ENCODE data around the gene LAMB1.
"Not testable (repeated sequence)": the region's sequence is repeated elsewhere in the genome, so short reads cannot be mapped to it uniquely, and the experiment has no call there.

The LAMB1 gene

DNA sequence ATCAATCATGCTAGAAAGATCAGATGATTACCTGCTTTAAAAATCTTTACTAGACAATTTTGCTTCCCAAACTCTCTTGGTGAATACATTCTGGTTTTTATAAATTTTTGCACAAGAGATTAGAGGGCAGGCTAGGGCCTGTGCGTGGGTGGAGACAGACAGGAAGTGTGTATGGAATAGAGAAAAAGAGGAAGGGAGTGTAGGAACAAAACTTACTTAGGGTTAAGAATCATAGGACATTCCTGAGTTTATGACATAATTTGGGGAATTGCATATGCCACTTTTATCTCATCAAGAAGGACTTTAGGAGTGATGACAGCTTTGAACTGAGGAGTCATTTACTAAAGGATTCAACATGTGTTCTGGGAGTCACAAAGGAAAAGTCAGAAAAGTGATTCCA, 31.3 kb downstream of the LAMB1 start:
- DNase-seq (ENCODE audit: low read depth): no peak

DNA sequence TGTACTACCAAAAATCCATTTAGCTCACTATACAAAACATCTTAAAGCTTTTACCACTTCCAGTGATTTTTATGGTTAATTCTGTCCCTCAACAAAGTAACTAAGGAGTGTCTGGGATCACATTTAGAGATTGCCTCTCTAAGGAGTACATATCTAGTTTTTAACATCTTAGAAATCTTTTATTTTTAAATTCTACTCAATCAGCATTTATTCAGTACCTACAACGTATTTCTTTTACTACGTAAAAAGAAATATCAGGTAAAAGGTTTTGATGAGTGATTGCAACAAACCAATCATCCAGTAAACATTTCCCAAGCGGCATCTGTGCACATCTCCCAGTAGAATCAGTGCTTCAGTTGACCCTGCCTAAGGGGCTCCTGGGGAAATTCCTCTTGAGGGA, 31.9 kb downstream of the LAMB1 start:
- no peak for DNase-seq (ENCODE audit: low read depth)

DNA sequence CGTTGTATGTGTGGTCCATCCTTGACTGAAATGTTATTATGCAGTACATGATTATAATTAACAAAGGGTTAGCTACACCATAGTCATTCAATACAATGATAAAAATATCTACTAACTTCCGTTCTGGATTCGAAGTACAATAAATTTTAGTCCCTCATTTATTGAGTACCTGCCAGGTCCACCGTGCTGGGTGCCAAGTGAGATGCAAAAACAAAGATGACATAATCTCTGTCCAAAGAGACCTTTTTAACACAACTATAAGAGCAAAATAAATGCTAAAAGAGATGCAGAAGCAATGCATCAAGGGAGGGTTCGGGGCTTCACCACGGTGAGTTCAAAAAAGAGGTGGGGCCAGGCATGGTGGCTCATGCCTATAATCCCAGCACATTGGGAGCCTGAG, 33.1 kb downstream of the LAMB1 start:
- no peak for DNase-seq (ENCODE audit: low read depth)

DNA sequence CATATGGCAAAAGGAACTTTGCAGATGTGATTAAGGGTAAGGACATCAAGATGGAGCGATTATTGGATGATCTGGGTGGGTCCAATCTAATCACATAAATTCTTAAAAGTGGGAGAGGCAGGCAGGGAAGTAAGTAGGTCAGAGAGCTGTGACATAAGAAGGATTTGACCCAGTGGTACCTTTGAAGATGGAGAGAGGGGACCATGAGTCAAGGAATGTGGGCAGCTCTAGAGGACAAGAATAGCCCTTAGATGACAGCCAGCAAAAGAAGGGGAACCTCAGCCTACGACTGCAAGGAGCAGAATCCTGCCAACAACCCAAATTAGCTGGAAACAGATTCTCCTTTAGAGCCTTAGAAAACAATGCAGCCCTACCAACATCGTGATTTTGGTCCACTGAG, 34.5 kb downstream of the LAMB1 start:
- no peak for DNase-seq (ENCODE audit: low read depth)

DNA sequence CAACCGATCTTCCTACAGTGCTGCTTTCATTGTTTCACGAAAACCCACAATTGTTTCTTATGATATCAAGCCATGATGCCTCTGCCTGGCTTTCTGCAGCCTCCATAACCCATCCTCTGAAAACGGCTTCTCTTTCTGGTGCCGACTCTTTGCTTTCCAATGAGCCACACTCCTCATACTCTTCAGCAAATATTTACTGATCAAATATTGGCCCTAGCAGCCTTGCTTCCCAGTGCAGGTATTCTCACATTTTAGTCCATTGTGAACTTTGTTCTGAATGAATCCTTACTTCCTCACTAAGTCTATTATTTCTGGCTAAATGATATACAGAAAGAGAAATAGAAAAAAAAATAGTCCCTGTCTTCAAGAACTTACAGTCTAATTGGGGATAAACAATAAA, 35.5 kb downstream of the LAMB1 start:
- DNase-seq (ENCODE audit: low read depth): no peak

DNA sequence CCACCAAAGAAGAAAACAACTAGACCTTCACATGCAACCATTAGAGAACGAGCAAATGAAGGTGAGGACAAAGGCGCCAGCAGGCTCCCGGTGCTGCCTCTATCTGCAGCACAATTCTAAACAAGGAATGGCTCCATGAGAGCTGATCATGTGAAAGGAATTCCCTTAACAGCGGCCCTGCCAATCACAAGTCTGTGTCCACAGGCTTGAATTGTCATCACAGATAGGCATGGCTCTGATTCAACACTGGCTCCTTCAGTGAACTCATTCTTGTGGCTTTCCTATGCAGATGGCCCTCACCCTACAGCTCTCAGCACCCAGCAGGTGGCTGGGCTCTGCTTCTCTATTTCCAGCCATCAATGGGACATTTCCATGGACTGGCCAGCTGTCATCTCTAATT, 36.2 kb downstream of the LAMB1 start:
- no peak for DNase-seq (ENCODE audit: low read depth)

DNA sequence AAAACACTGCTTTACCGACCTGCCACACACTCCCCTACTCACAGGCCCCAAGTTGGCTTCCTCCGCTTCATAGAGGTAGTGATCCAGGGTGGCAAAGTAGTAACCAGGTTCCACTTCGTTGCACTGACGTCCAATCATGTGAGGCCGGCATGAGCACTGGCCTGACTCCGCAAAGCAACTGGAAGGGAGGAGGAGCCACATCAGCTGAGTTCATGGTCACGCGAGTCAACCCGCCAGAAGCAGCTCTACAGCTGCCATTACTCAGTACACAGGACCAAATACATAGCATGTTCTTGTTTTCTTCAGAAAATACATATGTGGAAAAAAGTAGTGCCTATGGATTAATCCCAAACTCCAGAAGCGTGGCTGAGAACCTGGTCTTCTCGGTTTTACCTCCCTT, 38.5 kb downstream of the LAMB1 start:
- no peak for DNase-seq (ENCODE audit: low read depth)

DNA sequence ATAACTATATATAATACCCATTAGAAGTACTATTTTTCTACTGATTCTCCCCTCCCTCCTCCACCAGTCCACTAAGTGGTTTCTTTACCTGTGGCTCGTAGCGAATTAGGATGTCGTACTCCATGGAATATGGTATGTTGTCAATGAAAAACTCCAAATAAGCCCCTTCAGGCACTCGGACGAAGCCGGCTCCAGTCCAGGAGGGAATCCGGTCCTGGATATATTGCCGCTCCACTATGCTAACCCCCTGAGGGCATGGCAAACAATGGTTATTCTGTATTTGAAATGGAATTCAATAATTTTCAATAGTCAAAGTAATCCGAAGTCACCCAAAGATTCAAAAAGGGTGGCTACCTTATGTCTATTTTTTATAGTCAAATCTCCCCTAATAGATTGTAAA, 40.1 kb downstream of the LAMB1 start:
- no peak for DNase-seq (ENCODE audit: low read depth)

DNA sequence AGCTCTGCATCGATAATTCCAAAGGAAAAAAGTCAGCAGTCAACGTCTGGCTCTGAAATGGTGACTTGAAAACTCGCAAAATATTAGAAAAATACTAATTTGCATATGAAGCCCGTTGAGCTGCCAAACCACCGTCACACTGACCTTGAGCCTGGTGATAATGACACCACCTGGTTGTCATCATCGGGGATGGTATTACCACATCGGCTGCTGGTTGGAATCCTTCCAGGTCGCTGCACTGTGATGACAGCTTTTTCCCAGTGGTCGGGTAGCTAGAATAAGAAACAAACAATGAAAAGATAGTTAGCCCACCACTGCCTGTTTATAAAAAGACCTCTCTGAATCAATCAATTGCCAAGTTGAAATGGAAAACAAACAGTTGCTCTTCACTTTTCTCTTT, 41.6 kb downstream of the LAMB1 start:
- DNase-seq (ENCODE audit: low read depth): no peak

DNA sequence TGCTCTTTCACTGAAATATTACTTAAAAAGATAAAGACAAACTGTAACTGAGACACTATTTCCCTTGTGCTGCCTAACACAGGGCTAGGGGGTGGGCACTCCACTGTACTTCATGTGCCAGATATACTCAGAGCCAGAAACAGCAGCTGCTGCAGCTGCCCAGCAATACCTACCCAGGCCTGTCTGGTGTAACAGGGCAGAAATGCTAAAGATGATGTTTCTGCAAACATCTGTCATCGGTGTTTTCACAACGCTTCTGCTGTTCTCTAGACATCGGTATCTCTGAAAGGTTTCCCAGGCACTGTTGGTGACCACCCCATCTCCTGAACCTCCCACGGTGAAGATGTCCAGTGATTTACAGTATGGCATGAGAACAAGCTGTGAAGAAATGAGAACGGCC, 42.7 kb downstream of the LAMB1 start:
- no peak for DNase-seq (ENCODE audit: low read depth)

DNA sequence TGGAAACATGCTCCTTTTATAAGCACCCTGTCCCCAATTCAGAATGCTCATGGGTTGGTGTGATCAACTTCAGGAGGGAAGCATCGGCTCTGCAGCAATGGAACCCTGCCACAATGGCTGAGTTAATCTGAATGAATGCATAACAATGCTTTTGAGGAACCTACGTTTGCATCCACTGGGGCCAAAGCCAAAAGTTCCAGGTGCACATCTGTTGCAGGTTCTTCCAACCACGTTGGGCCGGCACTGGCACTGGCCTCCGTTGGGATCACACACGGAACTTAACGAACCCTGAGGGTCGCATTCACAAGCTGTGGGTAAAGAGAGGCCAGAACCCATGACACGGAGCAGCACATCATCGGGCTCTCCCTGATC, 43.4 kb downstream of the LAMB1 start:
- no peak for DNase-seq (ENCODE audit: low read depth)

DNA sequence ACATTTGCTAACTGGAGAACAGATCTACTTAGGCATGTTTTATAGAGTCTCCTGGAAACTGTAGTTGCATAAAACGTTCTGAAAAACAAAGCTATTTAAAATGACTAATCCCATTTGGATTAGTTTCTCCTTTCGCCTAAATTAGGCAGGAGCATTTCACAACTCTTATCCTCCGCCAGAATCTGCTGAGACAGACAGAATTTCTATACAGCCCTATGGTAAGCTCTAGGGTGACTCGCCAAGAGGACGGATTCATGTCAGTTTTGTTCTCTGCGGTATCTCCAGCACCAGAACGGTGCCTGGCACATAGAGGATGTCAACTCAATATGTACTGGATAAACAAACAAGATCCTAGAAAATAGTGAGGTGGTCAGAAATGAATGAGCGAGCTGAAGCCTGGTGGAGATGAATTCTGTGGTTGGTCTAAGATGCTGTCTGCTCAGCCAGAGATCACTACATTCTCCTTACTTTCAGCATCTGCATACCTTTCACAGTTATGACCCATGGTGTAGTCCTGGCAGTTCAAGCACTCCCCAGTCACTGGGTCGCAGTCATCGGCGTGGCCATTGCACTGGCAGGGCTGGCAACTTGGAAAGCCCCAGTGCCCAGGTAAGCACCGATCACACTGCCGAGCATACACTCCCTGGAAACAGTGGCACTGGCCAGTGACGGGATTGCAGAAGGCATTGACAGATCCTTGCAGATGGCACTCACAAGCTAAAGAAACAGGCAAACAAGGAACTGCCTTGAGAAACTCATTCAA, 44.0 kb downstream of the LAMB1 start:
- DNase-seq (ENCODE audit: low read depth): no peak

DNA sequence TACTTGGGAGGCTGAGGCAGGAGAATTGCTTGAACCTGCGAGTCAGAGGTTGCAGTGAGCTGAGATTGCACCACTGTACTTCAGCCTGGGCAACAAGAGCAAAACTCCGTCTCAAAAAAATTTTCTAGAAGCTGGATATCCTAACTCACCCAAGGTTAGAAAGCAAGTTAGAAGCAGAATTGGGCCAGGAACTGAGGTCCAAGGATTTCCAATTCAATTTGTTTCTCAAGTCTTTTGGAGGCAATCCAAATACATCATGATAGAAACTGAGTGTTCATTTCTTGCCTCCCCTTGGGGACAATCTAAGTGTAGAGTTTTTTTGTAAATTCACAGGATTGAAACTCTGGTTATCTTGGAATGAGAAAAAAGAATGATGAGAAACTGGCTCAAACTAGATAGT, 45.5 kb downstream of the LAMB1 start:
- DNase-seq (ENCODE audit: low read depth): no peak

DNA sequence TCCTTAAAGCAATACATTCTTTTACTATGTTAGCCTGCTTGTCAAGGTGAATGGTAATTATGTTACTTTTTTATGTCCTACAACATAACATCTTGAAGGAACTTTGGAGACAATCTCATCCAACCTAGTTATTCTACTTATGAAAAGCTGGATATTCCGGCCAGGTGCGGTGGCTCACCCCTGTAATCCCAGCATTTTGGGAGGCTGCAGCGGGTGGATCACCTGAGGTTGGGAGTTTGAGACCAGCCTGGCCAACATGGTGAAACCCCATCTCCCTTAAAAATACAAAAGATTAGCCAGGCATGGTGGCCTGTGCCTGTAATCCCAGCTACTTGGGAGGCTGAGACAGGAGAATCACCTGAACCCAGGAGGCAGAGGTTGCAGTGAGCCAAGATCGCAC, 46.0 kb downstream of the LAMB1 start:
- not testable (repeated sequence) for DNase-seq (ENCODE audit: low read depth)

DNA sequence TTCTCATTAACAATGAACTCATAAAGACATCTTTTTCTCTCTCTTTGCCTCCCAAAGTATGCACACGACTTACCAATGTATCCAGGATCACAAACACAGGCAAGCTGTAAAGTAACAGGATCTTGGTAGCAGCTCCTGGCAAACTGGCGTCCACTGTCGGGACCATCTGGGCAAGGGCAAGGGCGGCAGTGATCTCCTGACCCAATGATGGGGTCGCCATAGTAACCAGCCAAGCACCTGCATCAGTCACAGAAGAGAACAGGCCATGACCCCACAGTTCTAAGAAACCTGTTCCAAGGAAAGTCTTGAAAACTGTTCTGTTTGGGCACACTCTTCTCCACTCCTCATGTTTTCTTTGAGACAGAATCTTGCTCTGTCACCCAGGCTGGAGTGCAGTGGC, 47.6 kb downstream of the LAMB1 start:
- no peak for DNase-seq (ENCODE audit: low read depth)

DNA sequence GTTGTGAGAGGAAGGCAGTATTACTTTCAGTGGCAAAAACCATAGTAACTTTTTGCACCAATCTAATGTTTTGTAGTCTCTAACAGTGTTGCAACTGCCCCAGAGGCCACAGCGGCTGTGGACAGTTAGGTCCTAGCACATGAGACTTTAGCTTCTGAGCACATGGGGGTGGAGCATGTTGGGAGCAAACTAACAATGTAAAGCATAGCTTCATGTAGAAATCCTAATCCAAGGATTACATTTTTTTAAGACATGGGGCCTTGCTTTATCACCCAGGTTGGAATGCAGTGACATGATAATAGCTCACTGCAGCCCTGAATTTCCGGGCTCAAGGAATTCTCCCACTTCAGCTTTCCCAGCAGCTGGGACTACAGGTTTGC, 49.0 kb downstream of the LAMB1 start:
- DNase-seq (ENCODE audit: low read depth): no peak

DNA sequence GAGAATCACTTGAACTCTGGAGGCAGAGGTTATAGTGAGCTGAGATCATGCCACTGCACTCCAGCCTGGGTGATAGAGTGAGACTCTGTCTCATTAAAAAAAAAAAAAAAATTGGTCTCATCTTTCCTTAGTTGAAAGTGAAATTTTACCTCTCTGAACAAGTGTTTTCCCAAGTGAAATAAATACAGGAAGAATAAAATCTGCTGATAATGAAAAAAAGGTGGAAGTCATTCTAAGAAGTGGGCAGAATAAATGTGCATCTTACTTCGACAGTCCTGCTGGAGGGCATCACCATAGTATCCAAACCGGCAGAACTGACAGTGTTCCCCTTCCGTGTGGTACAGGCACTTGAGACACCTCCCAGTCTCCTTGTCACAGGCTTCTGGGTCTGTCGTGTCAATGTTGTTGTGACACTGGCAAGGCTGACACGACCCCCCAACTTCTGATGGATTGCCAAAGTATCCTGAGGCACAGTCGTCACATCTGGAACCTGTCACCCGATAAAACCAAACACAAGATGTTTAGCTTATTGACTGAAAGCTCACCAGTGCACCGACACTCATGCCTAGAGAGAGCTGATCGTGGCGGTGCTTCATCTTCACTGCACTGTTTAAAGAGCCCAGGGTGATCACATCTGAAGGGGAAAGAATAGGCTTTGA, 49.6 kb downstream of the LAMB1 start:
- no peak for DNase-seq (ENCODE audit: low read depth)

DNA sequence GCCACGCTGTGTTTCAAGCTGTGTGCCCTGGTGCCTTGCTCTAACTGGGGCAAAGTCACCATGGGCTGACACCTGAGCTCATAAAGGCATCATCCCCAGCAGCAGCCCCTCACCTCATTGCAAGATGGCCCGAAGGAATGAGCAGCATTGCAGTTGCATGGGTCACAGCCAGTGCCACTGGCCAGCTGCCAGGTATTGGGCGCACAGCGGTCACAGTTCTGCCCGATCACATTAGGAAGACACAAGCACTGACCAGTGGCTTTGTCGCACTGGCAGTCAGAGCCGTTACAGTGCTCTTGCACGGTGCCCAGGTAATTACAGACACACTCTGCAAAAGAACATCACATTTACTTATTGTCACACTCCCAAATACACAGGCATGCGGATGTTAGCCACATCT, 51.1 kb downstream of the LAMB1 start:
- DNase-seq (ENCODE audit: low read depth): no peak

DNA sequence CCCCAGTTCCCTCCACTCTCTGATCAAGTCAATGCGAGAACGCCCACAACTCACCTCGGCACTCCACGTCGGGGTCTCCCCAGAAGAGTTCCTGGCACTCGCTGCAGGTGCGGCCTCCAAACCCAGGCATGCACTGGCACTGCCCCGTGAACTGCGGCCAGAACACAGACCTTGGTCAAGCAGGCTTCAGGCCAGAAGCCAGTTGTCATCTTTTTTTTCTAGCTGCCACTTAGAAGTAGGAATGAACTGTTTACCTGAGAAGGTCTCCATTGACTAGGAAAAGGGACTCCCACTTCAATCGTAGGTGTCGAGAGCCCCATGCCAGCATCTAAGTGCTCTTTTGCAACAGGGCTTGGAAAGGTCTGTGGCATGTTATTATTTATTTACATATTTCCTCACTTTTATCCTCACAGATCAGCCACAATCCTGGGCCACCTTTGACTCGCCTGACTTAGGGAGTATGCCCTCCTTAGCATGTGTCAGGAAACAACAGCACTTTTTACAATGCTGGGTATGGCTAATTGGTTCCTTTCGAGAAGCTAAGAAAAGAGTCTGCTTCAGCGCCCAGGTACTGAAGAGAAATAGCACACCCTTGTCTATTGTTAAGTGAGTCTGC, 51.7 kb downstream of the LAMB1 start:
- DNase-seq (ENCODE audit: low read depth): no peak

DNA sequence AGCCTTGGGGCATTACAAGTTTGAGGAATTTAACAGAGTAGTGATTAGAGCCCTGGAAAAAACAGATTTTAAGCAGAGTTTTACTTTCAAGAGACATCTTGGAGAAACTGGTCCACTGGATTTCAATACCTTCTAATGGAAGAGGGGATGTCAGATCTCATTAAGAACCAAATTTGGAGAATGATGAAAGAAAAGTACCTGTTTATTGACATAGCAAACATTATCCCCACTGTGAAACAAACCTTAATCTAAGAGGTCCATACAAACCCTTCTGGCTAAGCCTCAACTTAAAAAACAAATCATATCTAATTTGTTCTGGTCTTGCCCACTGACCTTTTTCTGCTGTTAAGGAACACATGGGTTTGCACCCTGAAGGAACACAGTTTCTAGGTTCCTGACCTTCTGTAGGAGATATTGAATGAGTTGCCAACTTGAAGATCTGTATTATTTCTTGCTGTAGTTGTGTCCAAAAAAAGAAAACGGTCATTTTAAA, 53.5 kb downstream of the LAMB1 start:
- no peak for DNase-seq (ENCODE audit: low read depth)

DNA sequence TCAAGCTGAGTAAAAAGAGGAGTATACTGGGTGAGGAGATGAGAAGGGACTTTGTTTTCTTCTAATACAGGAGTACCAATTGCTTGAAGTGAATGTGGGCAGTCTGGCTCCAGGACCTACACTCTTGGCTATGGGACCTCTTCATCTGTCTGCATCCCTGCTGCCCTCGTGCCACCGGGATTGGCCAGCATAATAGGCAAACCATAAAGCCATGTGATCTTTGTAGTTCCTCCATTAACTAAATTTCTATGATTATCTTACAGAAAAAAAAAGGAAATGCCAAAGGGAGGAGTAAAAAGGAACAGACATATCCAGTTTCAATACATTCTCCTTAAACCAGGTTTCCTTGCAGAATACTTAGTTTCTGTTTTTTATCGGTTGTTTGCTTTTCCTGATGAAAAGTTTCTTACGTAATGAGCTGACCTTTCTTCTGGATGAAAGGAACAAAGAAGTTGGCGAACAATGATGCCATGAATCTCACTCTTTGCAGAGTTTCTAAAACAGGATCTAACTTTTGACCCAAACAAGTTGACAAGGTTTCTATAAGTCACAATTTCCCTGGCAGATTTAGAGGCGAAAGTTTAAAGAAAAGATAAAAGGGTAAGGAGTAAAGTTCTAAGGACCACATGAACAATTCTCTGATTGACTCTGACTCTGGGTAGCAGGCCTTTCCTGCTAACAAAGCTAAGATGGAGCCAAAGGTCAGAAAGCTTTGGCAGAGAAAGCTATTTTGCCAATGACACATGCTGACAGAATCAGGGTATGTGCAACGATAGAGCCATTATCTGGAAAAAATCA, 54.1 kb downstream of the LAMB1 start:
- DNase-seq (ENCODE audit: low read depth): no peak

DNA sequence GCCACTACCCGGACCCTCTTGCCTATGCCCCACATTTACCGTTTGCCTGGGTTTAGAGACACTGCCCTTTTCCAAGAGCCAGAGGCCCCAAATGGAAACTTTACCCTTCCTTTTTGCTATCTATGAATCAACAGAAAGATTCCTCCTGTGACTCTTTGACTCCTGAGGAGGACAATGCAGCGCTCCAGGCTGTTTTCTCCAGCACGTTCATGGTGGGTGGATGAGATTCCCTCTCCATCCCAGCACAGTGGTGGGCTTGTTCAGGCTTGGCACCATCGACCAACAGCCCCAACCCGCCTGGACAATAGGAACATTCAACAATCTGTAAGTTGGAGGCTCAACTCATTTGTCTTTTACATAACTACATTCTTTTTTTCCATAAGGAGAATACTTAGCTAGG, 56.1 kb downstream of the LAMB1 start:
- no peak for DNase-seq (ENCODE audit: low read depth)

DNA sequence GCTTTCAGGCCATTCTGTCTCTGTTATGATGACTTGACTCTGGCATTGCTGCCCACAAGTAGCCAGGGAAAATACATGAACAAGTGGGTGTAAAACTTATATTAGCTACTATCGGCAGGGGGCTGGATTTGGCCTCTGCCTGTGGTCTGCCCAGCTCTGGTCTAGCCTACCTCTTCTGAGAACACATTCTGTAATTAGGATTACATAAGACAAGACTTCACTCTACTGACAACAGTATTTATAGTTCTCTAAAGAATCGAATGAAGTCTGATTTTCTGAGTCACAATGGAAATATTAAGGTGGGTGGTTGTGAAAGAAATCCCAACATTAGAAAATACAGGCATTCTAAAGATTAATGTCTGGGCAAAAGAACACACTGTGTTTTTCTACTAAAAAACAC, 56.5 kb downstream of the LAMB1 start:
- no peak for DNase-seq (ENCODE audit: low read depth)
